ENCODE data around the gene FAM98A.

FAM98A gene

DNA sequence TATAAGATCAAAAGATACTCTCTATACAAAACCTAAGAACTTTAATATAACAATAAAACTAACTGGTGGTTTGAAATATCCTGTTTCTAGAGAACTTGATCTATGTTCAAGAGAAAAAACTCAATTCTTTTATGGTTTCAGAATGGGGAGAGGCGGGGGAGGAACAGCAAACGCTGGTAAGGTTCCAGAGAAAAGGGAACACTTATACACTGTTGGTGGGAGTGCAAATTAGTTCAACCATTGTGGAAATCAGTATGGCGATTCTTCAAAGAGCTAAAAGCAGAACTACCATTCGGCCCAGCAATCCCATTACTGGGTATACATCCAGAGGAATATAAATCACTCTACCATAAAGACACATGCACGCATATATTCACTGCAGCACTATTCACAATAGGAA lies 17.2 kb downstream of the FAM98A start:
- no peak for DNase-seq (ENCODE audit: low spot score)
- no peaks in the 10 kb centered on the region for H3K27me3 ChIP-seq (ENCODE audit: control insufficient read depth in 3 of 3, insufficient read depth in 3 of 3, low read depth in 1 of 3, low read length in 3 of 3)
- H3K18ac ChIP-seq (ENCODE audit: low read length), result no peak overlapping the region
- H3K27ac ChIP-seq (replicated peaks; ENCODE audit: low read length), result no peak overlapping the region
- no peak overlapping the region for H4K91ac ChIP-seq (ENCODE audit: low read depth, low read length, poor library complexity)
- H4K8ac ChIP-seq (ENCODE audit: low read depth, low read length), result no peak overlapping the region
- H3K36me3 ChIP-seq (replicated peaks in 1 of 2; ENCODE audit: control insufficient read depth in 2 of 2, insufficient read depth in 2 of 2, low read length in 2 of 2), result peaks cover 6 to 25% of the 10 kb centered on the region in 2 donors
- no peaks in the 10 kb centered on the region for H3K79me1 ChIP-seq (ENCODE audit: low read depth, low read length)
- no peaks in the 10 kb centered on the region for H3K9me3 ChIP-seq (replicated peaks in 1 of 2; ENCODE audit: control insufficient read depth in 2 of 2, insufficient read depth in 1 of 2, low read depth in 1 of 2, low read length in 2 of 2)
- peaks cover 0 to 2% of the 10 kb centered on the region in 2 donors for H3K4me1 ChIP-seq (ENCODE audit: control insufficient read depth in 2 of 2, insufficient read depth in 1 of 2, low read depth in 1 of 2, low read length in 2 of 2)
- no peak overlapping the region for H3K4ac ChIP-seq (ENCODE audit: low read length)
- no peak overlapping the region for H2BK12ac ChIP-seq (ENCODE audit: low read length)
- WGBS, 2 donors (ENCODE audit: extremely low coverage in 2 of 2, insufficient read length in 2 of 2, insufficient replicate concordance in 1 of 2), result no CpG with 5 or more reads among the region's 5 CpGs
- H2BK5ac ChIP-seq (ENCODE audit: low read length), result no peak overlapping the region
- no peak overlapping the region for H2AFZ ChIP-seq (ENCODE audit: low read length)
- H3K9ac ChIP-seq (ENCODE audit: low read depth, low read length, poor library complexity), result no peak overlapping the region
- H2BK15ac ChIP-seq (ENCODE audit: low read length), result no peak overlapping the region
- H3K4me2 ChIP-seq (ENCODE audit: insufficient read depth, low read length, poor library complexity, severe bottlenecking), result no peak overlapping the region
- no peak overlapping the region for H3K23ac ChIP-seq (ENCODE audit: low read depth, low read length, poor library complexity)
- H2BK120ac ChIP-seq (ENCODE audit: low read depth, low read length), result no peak overlapping the region
- H3K4me3 ChIP-seq (ENCODE audit: low read length in 2 of 2), result no peak overlapping the region
- no peak overlapping the region for H2AK5ac ChIP-seq (ENCODE audit: low read depth, low read length)
- no peak overlapping the region for H3K14ac ChIP-seq (ENCODE audit: low read length)

DNA sequence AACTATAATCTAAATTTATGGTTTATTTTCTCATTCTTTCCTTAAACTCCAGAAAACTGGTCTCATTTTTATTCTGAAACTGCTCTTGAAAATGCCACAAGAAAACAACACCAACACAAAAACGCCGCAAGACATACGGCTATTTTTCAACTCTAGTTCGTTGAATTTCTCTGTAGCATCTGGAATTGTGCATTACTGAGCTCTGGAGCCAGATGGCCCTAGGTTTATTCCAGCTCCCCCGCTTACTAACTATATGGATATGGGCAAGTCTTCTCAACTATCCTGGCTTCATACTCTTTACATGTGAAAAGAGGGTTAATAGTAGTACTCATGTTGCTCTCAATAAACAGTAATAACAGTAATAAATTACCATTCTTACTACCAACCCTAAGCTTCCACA lies 19.9 kb downstream of the FAM98A start:
- H4K8ac ChIP-seq (ENCODE audit: low read depth, low read length), result no peak overlapping the region
- no peak overlapping the region for H3K18ac ChIP-seq (ENCODE audit: low read length)
- H3K4me3 ChIP-seq (ENCODE audit: low read length in 2 of 2), result no peak overlapping the region
- no peaks in the 10 kb centered on the region for H3K27me3 ChIP-seq (ENCODE audit: control insufficient read depth in 3 of 3, insufficient read depth in 3 of 3, low read depth in 1 of 3, low read length in 3 of 3)
- H2BK5ac ChIP-seq (ENCODE audit: low read length), result no peak overlapping the region
- H3K27ac ChIP-seq (replicated peaks; ENCODE audit: low read length), result no peak overlapping the region
- H3K36me3 ChIP-seq (replicated peaks in 1 of 2; ENCODE audit: control insufficient read depth in 2 of 2, insufficient read depth in 2 of 2, low read length in 2 of 2), result no peaks in the 10 kb centered on the region
- no peak overlapping the region for H3K4ac ChIP-seq (ENCODE audit: low read length)
- no peaks in the 10 kb centered on the region for H3K79me1 ChIP-seq (ENCODE audit: low read depth, low read length)
- no peak overlapping the region for H2BK120ac ChIP-seq (ENCODE audit: low read depth, low read length)
- no peak overlapping the region for H3K14ac ChIP-seq (ENCODE audit: low read length)
- DNase-seq (ENCODE audit: low spot score), result no peak
- no peak overlapping the region for H2BK15ac ChIP-seq (ENCODE audit: low read length)
- no peaks in the 10 kb centered on the region for H3K9me3 ChIP-seq (replicated peaks in 1 of 2; ENCODE audit: control insufficient read depth in 2 of 2, insufficient read depth in 1 of 2, low read depth in 1 of 2, low read length in 2 of 2)
- H2BK12ac ChIP-seq (ENCODE audit: low read length), result no peak overlapping the region
- no peak overlapping the region for H2AK5ac ChIP-seq (ENCODE audit: low read depth, low read length)
- no peak overlapping the region for H3K23ac ChIP-seq (ENCODE audit: low read depth, low read length, poor library complexity)
- H2AFZ ChIP-seq (ENCODE audit: low read length), result no peak overlapping the region
- H3K4me1 ChIP-seq (ENCODE audit: control insufficient read depth in 2 of 2, insufficient read depth in 1 of 2, low read depth in 1 of 2, low read length in 2 of 2), result peaks cover 0 to 2% of the 10 kb centered on the region in 2 donors
- no peak overlapping the region for H4K91ac ChIP-seq (ENCODE audit: low read depth, low read length, poor library complexity)
- no CpG with 5 or more reads among the region's 5 CpGs for WGBS, 2 donors (ENCODE audit: extremely low coverage in 2 of 2, insufficient read length in 2 of 2, insufficient replicate concordance in 1 of 2)
- no peak overlapping the region for H3K9ac ChIP-seq (ENCODE audit: low read depth, low read length, poor library complexity)
- H3K4me2 ChIP-seq (ENCODE audit: insufficient read depth, low read length, poor library complexity, severe bottlenecking), result no peak overlapping the region

DNA sequence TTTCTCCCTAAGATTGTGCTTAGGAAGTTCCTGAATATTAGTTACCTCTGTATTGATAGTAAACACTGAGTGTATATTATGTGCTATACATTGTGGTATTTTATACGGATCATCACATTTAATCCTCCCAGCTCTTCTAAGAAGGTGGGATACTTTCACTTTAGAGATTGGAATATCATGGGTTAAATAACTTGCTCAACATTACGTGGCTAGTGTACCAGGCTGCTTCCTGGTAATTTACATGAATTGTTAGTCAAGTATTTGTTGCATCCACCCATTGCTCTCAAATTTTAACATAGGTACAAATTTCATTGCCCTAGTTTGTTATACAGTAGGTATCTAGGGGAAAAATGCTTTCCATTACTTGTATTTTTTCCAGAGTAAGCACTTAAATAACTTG lies 21.4 kb downstream of the FAM98A start:
- Histone ChIP-seq H3K27ac (replicated peaks; ENCODE audit: low read length) (no peak overlapping the region), H2BK12ac (ENCODE audit: low read length) (no peak overlapping the region), H3K4ac (ENCODE audit: low read length) (no peak overlapping the region), H3K4me2 (ENCODE audit: insufficient read depth, low read length, poor library complexity, severe bottlenecking) (no peak overlapping the region), H3K9ac (ENCODE audit: low read depth, low read length, poor library complexity) (no peak overlapping the region), H3K9me3 (replicated peaks in 1 of 2; ENCODE audit: control insufficient read depth in 2 of 2, insufficient read depth in 1 of 2, low read depth in 1 of 2, low read length in 2 of 2) (no peaks in the 10 kb centered on the region), H3K14ac (ENCODE audit: low read length) (no peak overlapping the region), H3K27me3 (ENCODE audit: control insufficient read depth in 3 of 3, insufficient read depth in 3 of 3, low read depth in 1 of 3, low read length in 3 of 3) (no peaks in the 10 kb centered on the region), H2BK120ac (ENCODE audit: low read depth, low read length) (no peak overlapping the region), H3K79me1 (ENCODE audit: low read depth, low read length) (no peaks in the 10 kb centered on the region), H4K91ac (ENCODE audit: low read depth, low read length, poor library complexity) (no peak overlapping the region), H3K4me1 (ENCODE audit: control insufficient read depth in 2 of 2, insufficient read depth in 1 of 2, low read depth in 1 of 2, low read length in 2 of 2) (peaks cover 0 to 2% of the 10 kb centered on the region in 2 donors), H3K23ac (ENCODE audit: low read depth, low read length, poor library complexity) (no peak overlapping the region), H3K4me3 (ENCODE audit: low read length in 2 of 2) (no peak overlapping the region), H3K18ac (ENCODE audit: low read length) (no peak overlapping the region), H2BK15ac (ENCODE audit: low read length) (no peak overlapping the region), H2AK5ac (ENCODE audit: low read depth, low read length) (no peak overlapping the region), H2AFZ (ENCODE audit: low read length) (peak overlapping the region; percentile 21), H4K8ac (ENCODE audit: low read depth, low read length) (no peak overlapping the region), H3K36me3 (replicated peaks in 1 of 2; ENCODE audit: control insufficient read depth in 2 of 2, insufficient read depth in 2 of 2, low read length in 2 of 2) (no peaks in the 10 kb centered on the region), H2BK5ac (ENCODE audit: low read length) (no peak overlapping the region)
- WGBS, 2 donors (ENCODE audit: extremely low coverage in 2 of 2, insufficient read length in 2 of 2, insufficient replicate concordance in 1 of 2), result no CpG with 5 or more reads among the region's 2 CpGs
- no peak for DNase-seq (ENCODE audit: low spot score)

DNA sequence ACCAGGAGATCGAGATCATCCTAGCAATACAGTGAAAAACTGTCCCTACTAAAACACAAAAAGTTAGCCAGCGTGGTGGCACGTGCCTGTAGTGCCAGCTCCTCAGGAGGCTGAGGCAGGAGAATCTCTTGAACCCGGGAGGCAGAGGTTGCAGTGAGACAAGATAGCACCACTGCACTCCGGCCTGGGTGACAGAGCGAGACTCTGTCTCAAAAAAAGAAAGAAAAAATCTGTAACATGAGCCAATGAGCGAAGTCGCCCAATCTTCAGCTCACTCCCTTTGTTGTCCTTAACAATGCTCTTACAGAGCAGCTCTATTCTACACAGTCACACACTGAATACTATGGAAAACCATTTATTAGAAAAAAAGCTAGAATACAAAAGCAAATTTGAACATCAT lies 22.0 kb downstream of the FAM98A start:
- Histone ChIP-seq H3K9ac (ENCODE audit: low read depth, low read length, poor library complexity) (no peak overlapping the region), H2AFZ (ENCODE audit: low read length) (peak overlapping the region; percentile 21), H3K14ac (ENCODE audit: low read length) (no peak overlapping the region), H2AK5ac (ENCODE audit: low read depth, low read length) (no peak overlapping the region), H3K4me2 (ENCODE audit: insufficient read depth, low read length, poor library complexity, severe bottlenecking) (no peak overlapping the region), H3K23ac (ENCODE audit: low read depth, low read length, poor library complexity) (no peak overlapping the region), H3K18ac (ENCODE audit: low read length) (no peak overlapping the region), H2BK120ac (ENCODE audit: low read depth, low read length) (no peak overlapping the region), H3K36me3 (replicated peaks in 1 of 2; ENCODE audit: control insufficient read depth in 2 of 2, insufficient read depth in 2 of 2, low read length in 2 of 2) (no peaks in the 10 kb centered on the region), H3K4ac (ENCODE audit: low read length) (no peak overlapping the region), H2BK5ac (ENCODE audit: low read length) (no peak overlapping the region), H3K4me1 (ENCODE audit: control insufficient read depth in 2 of 2, insufficient read depth in 1 of 2, low read depth in 1 of 2, low read length in 2 of 2) (peaks cover 0 to 2% of the 10 kb centered on the region in 2 donors), H3K79me1 (ENCODE audit: low read depth, low read length) (no peaks in the 10 kb centered on the region), H3K27ac (replicated peaks; ENCODE audit: low read length) (peak overlapping the region; percentile 40), H4K8ac (ENCODE audit: low read depth, low read length) (no peak overlapping the region), H2BK12ac (ENCODE audit: low read length) (no peak overlapping the region), H3K4me3 (ENCODE audit: low read length in 2 of 2) (no peak overlapping the region), H4K91ac (ENCODE audit: low read depth, low read length, poor library complexity) (no peak overlapping the region), H2BK15ac (ENCODE audit: low read length) (no peak overlapping the region), H3K9me3 (replicated peaks in 1 of 2; ENCODE audit: control insufficient read depth in 2 of 2, insufficient read depth in 1 of 2, low read depth in 1 of 2, low read length in 2 of 2) (no peaks in the 10 kb centered on the region), H3K27me3 (ENCODE audit: control insufficient read depth in 3 of 3, insufficient read depth in 3 of 3, low read depth in 1 of 3, low read length in 3 of 3) (no peaks in the 10 kb centered on the region)
- no CpG with 5 or more reads among the region's 8 CpGs for WGBS, 2 donors (ENCODE audit: extremely low coverage in 2 of 2, insufficient read length in 2 of 2, insufficient replicate concordance in 1 of 2)
- DNase-seq (ENCODE audit: low spot score), result no peak
